ENCODE data around the gene MYMK.

The MYMK gene

DNA sequence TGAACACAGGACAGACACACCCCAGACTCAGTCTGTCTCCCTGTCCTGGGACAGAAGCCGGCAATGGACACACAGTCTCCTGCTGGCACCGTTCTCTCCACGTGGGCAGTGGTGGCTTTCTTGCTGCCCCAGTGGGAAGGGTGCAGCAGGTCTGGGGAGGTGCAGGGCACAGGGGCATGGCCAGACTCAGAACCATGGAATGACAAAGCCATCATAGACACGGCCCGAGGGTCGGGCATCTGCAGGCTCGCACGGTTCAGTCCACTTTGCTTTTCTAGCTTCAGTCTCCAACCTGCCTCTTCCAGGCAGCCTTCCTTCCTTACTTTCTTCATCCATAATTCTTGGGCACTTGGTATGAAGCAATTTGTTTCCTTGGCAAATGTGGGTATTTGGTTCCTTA lies 16.7 kb downstream of the MYMK start:
- no peaks in the 10 kb centered on the region for H3K4me1 ChIP-seq (ENCODE audit: low read depth, poor library complexity, severe bottlenecking)
- H3K4me3 ChIP-seq (IDR thresholded peaks at IDR 0.05; ENCODE audit: insufficient read depth, low read depth, low read length), result no peak overlapping the region
- H4K20me1 ChIP-seq (ENCODE audit: insufficient read depth), result no peaks in the 10 kb centered on the region
- H3K79me2 ChIP-seq (ENCODE audit: insufficient read depth, low read depth), result no peaks in the 10 kb centered on the region
- no peak overlapping the region for H3K4me2 ChIP-seq
- peaks cover 66% of the 10 kb centered on the region for H3K27me3 ChIP-seq (ENCODE audit: insufficient read depth, low read depth)
- no peaks in the 10 kb centered on the region for H3K36me3 ChIP-seq (ENCODE audit: insufficient read depth)
- no peak overlapping the region for H3K27ac ChIP-seq
- H3K9ac ChIP-seq, result no peak overlapping the region
- H2AFZ ChIP-seq (ENCODE audit: low read depth), result no peak overlapping the region
- TF ChIP-seq, protein P1, sequence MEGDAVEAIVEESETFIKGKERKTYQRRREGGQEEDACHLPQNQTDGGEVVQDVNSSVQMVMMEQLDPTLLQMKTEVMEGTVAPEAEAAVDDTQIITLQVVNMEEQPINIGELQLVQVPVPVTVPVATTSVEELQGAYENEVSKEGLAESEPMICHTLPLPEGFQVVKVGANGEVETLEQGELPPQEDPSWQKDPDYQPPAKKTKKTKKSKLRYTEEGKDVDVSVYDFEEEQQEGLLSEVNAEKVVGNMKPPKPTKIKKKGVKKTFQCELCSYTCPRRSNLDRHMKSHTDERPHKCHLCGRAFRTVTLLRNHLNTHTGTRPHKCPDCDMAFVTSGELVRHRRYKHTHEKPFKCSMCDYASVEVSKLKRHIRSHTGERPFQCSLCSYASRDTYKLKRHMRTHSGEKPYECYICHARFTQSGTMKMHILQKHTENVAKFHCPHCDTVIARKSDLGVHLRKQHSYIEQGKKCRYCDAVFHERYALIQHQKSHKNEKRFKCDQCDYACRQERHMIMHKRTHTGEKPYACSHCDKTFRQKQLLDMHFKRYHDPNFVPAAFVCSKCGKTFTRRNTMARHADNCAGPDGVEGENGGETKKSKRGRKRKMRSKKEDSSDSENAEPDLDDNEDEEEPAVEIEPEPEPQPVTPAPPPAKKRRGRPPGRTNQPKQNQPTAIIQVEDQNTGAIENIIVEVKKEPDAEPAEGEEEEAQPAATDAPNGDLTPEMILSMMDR (conservative IDR thresholded peaks at IDR 0.05; ENCODE audit: low read depth, low read length), result no peak

DNA sequence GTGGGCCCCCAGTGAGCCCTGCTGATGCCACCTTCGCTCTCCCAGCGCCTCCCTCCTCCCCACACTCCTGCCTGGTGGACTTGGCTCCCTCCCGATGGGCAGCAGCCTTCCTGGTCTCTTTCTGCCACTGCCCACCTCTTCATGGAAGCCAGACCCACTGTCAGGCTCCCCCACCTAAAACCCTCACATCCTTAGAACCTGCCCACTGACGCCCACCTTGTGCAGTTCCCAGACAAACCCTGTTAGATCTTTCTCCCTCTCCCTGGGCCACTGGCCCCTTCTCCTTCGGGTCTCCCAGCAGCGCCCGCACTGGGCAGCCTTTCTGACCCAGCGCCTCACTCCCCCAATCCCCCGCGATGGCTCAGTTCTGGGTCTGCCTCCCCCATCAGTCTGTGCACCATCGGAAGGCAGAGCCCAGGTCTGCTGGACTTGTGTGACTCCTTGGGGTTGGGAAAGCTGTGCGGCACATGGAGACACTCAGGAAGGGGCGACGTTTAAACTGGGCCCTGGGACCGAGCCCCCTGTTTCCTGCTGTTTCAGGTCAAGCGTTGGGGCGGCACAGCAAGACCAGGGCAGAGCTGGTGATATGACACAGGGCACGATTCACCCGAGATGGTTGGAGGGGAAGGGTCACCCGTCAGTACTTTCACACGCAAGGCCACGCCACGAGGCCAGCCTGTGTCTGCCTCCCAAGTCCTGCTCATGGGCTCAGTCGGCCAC lies 17.4 kb downstream of the MYMK start:
- Histone ChIP-seq H3K79me2 (ENCODE audit: insufficient read depth, low read depth) (no peaks in the 10 kb centered on the region), H3K27ac (no peak overlapping the region), H3K36me3 (ENCODE audit: insufficient read depth) (no peaks in the 10 kb centered on the region), H3K27me3 (ENCODE audit: insufficient read depth, low read depth) (peaks cover 72% of the 10 kb centered on the region), H3K9ac (no peak overlapping the region), H3K4me3 (IDR thresholded peaks at IDR 0.05; ENCODE audit: insufficient read depth, low read depth, low read length) (no peak overlapping the region), H3K4me2 (no peak overlapping the region), H2AFZ (ENCODE audit: low read depth) (no peak overlapping the region), H3K4me1 (ENCODE audit: low read depth, poor library complexity, severe bottlenecking) (no peaks in the 10 kb centered on the region), H4K20me1 (ENCODE audit: insufficient read depth) (no peaks in the 10 kb centered on the region)
- TF ChIP-seq, protein P1 (conservative IDR thresholded peaks at IDR 0.05; ENCODE audit: low read depth, low read length), result no peak

DNA sequence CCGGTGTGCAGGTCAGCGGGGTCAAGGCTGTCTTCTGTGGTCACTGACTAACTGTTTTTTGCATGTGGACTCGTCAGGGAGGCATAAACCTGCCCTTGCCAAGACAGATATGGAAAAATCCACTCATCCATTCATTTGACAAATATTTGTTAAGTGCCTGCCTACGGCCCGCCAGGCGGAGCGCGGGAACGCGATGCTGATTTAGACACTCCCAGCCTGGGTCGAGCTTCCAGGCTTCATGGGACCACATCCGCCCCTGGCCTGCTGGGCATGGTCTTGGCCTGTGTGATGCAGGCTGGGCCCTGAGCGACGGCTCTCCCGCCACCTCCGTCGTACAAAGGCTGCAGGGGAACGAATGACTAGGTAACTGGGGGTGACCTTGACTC lies 18.1 kb downstream of the MYMK start:
- TF ChIP-seq, protein P1 (conservative IDR thresholded peaks at IDR 0.05; ENCODE audit: low read depth, low read length), result no peak
- H3K4me2 ChIP-seq, result no peak overlapping the region
- H3K9ac ChIP-seq, result no peak overlapping the region
- no peaks in the 10 kb centered on the region for H3K36me3 ChIP-seq (ENCODE audit: insufficient read depth)
- peaks cover 78% of the 10 kb centered on the region for H3K27me3 ChIP-seq (ENCODE audit: insufficient read depth, low read depth)
- H3K79me2 ChIP-seq (ENCODE audit: insufficient read depth, low read depth), result no peaks in the 10 kb centered on the region
- no peaks in the 10 kb centered on the region for H4K20me1 ChIP-seq (ENCODE audit: insufficient read depth)
- H2AFZ ChIP-seq (ENCODE audit: low read depth), result no peak overlapping the region
- H3K4me3 ChIP-seq (IDR thresholded peaks at IDR 0.05; ENCODE audit: insufficient read depth, low read depth, low read length), result no peak overlapping the region
- no peaks in the 10 kb centered on the region for H3K4me1 ChIP-seq (ENCODE audit: low read depth, poor library complexity, severe bottlenecking)
- no peak overlapping the region for H3K27ac ChIP-seq

- Histone ChIP-seq H3K27me3 (ENCODE audit: insufficient read depth, low read depth) (peaks cover 84% of the 10 kb centered on the region), H2AFZ (ENCODE audit: low read depth) (no peak overlapping the region), H3K79me2 (ENCODE audit: insufficient read depth, low read depth) (no peaks in the 10 kb centered on the region), H3K4me3 (IDR thresholded peaks at IDR 0.05; ENCODE audit: insufficient read depth, low read depth, low read length) (no peak overlapping the region), H3K9ac (no peak overlapping the region), H3K27ac (no peak overlapping the region), H3K4me1 (ENCODE audit: low read depth, poor library complexity, severe bottlenecking) (no peaks in the 10 kb centered on the region), H4K20me1 (ENCODE audit: insufficient read depth) (no peaks in the 10 kb centered on the region), H3K4me2 (no peak overlapping the region), H3K36me3 (ENCODE audit: insufficient read depth) (no peaks in the 10 kb centered on the region)
- TF ChIP-seq, protein P1 (conservative IDR thresholded peaks at IDR 0.05; ENCODE audit: low read depth, low read length), result no peak
Measured at GRCh38 chr9:133505901-133506652, 18.7 kb downstream of the MYMK start.
